Glomerular visceral epithelial cell (primary cell): Measurements from ENCODE around the gene CACNA1A.
"Not testable (repeated sequence)": the region's sequence is repeated elsewhere in the genome, so short reads cannot be mapped to it uniquely, and the experiment has no call there.

Source experiments
- DNase-seq: peaks from one replicate; pipeline ENCODE4 v3.0.0-alpha.2; 2016; ENCODE audit errors: extremely low spot score

CACNA1A gene

GRCh38 chr19:13506471-13506820 is at the start of gene CACNA1A:
Gene CACNA1A (minus strand): TSS chr19:13506479. CDS start chr19:13506224, 255 bp downstream.
- no peak for DNase-seq

- DNase-seq: no peak
These were observed 48.4 kb upstream of the CACNA1A start for GRCh38 chr19:13554506-13555240.

GRCh38 chr19:13553880-13554400 is 47.7 kb upstream of the CACNA1A start:
- DNase-seq: no peak

GRCh38 chr19:13548131-13548530 is 41.9 kb upstream of the CACNA1A start:
- DNase-seq: no peak

- no peak for DNase-seq
These were observed 40.8 kb upstream of the CACNA1A start for GRCh38 chr19:13547102-13547501.

GRCh38 chr19:13544423-13544822 is 38.1 kb upstream of the CACNA1A start:
- DNase-seq: no peak

GRCh38 chr19:13541554-13541953 is 35.3 kb upstream of the CACNA1A start:
- no peak for DNase-seq

GRCh38 chr19:13539332-13539731 is 33.1 kb upstream of the CACNA1A start:
- DNase-seq: no peak

- no peak for DNase-seq
These were observed 32.4 kb upstream of the CACNA1A start for GRCh38 chr19:13538601-13539253.

- DNase-seq: no peak
These were observed 31.2 kb upstream of the CACNA1A start for GRCh38 chr19:13537454-13537853.

GRCh38 chr19:13530720-13531119 is 24.4 kb upstream of the CACNA1A start:
- DNase-seq: no peak

- DNase-seq: not testable (repeated sequence)
These were observed 23.4 kb upstream of the CACNA1A start for GRCh38 chr19:13529721-13530120.

GRCh38 chr19:13526552-13526951 is 20.3 kb upstream of the CACNA1A start:
- DNase-seq: peak; percentile 9

- no peak for DNase-seq
These were observed 14.8 kb upstream of the CACNA1A start for GRCh38 chr19:13521066-13521465.

GRCh38 chr19:13511947-13512346 is 5.7 kb upstream of the CACNA1A start:
- DNase-seq: no peak

- DNase-seq: no peak
These were observed 853 bp upstream of the CACNA1A start for GRCh38 chr19:13507053-13507611.

GRCh38 chr19:13505761-13506470 is 363 bp downstream of the CACNA1A start:
- no peak for DNase-seq

- DNase-seq: no peak
These were observed 1.0 kb downstream of the CACNA1A start for GRCh38 chr19:13505164-13505695.

GRCh38 chr19:13503570-13504235 is 2.6 kb downstream of the CACNA1A start:
- no peak for DNase-seq

GRCh38 chr19:13502231-13502630 is 4.0 kb downstream of the CACNA1A start:
- DNase-seq: no peak

GRCh38 chr19:13499692-13500091 is 6.6 kb downstream of the CACNA1A start:
- DNase-seq: no peak
